Esophagus muscularis mucosa (tissue), 3 donors: ENCODE results near the gene ADAMTS17.

ENCODE experiments used
- CTCF ChIP-seq, 3 experiments: fragments of 200-600 bp in 2 of 3; fragments of 450-650 bp in 1 of 3; sonication (generic) in 2 of 3; IDR thresholded peaks; one replicate each; pipeline ENCODE4 v1.5.1; 2017 to 2019; ENCODE audit warnings: antibody characterized with exemption in 3 of 3, mild to moderate bottlenecking in 2 of 3, moderate library complexity in 1 of 3
- POLR2AphosphoS5 ChIP-seq, 2 donors: sonication (generic); formaldehyde crosslinking; IDR thresholded peaks; one replicate each; pipeline ENCODE4 v1.6.1; 2017; ENCODE audit warnings: antibody characterized with exemption in 2 of 2

GRCh38 chr15:100009372-100009771 lies 332.4 kb downstream of the ADAMTS17 start:
- TF ChIP-seq POLR2AphosphoS5 (IDR thresholded peaks at IDR 0.05) (no peak), CTCF (IDR thresholded peaks at IDR 0.05) (no peak)
